ENCODE results near the gene CYB561A3.

The CYB561A3 gene

GRCh38 chr11:61368646-61369045 lies 7.0 kb upstream of the CYB561A3 start:
- DNase-seq: no peak

GRCh38 chr11:61367406-61367805 lies 5.7 kb upstream of the CYB561A3 start:
- DNase-seq: no peak

GRCh38 chr11:61364012-61364675 lies 2.5 kb upstream of the CYB561A3 start:
- DNase-seq: no peak

DNA sequence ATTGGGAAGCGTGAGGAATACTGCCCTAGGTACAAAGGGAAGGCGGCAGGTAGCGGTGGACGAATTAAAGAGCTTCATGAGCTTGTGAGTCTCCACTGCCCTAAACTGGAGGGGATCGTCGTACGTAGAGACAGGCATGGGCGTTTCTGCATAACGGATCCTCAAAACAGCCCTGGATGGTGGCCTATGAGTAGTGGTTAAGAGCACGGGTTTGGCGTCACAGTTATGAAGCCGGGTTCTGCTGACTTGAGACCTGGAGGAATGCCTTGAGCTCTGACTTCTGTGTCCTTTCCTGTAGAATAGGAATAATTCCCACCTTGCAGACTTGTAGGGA lies 827 bp upstream of the CYB561A3 start:
- no peak for DNase-seq

- DNase-seq: no peak
Measured at GRCh38 chr11:61361237-61361740, 393 bp downstream of the CYB561A3 start.

- DNase-seq: no peak
Measured at GRCh38 chr11:61359516-61359915, 2.2 kb downstream of the CYB561A3 start.

DNA sequence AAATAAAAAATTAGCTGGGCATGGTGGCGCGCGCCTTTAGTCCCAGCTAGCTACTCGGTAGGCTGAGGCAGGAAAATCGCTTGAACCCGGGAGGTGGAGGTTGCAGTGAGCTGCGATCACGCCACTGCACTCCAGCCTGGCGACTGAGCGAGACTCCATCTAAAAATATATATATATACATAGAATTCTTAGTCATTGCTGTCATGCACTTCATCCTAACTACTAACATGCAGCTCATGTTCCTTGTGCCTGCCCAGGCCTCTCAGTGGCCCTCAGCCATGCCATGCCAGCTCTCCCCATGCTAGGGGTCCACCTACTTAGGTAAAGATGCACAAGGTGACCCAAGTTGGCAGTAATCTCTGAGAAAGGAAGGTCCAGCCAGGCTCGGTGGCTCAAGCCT lies 3.1 kb downstream of the CYB561A3 start:
- DNase-seq: no peak

- no peak for DNase-seq
Measured at GRCh38 chr11:61357894-61358239, 3.8 kb downstream of the CYB561A3 start.

GRCh38 chr11:61357233-61357893 lies 4.3 kb downstream of the CYB561A3 start:
- no peak for DNase-seq

DNA sequence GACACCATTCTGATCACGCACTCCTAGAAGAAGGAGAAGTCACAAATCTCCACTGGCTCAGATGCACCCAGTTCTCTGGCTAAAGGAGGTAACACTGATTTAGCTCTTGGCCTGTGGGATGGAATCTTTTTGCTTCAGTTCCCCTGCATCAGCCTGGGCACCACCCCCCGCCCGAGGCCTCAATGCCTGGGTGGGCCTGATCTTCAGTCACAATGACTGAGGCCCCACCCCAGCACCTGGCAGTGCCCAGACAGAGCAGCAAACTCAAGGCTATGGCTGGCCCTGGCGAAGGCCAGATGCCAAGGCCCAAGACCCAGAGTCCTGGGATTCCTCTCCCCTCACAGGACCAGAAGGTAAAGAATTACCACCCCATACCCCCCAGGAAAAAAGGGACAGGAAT lies 5.0 kb downstream of the CYB561A3 start:
- DNase-seq: no peak

GRCh38 chr11:61354208-61354607 lies 7.5 kb downstream of the CYB561A3 start:
- no peak for DNase-seq

DNA sequence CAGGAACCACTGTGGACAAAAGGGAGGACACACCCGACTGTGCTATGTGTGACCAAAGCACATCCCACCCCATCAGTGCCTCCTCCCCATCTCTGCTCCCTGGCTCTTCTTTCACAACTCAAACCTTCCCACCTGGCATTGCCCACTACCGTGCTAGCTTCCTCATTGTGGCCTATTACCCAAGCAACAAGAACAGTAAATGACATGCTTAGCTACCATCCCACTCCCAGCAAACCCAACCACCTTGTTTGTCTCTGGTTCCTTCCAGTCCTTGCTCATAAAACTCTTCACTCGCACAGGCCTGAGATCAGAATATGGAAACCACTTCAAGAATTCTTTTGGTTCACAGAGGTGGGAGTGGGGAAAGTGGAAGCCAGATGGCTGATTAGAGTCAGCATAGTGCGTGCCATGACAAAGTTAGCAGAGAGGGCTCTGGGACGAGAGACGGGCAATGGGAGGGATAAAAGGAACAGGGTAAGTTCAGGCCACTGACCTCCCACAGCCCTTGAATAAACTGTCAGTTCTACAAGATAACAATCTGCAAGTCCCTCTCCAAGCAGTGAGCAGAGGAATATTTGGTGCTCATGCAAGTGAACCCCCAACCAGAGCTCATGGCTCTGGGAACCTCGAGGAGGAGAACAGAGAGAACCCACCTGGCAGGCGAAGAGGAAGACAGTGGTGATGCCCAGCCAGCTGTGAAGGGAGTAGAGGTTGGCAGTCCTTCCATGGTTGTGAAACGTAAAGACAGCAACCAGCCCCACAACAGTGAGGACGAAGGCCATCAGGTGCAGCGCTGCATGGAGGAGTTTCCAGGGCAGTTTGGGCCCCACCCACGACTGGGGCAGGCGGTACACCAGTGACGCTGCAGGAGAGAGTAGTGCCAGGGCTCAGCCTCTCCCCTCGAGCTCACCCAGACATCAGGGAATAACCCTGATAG lies 8.3 kb downstream of the CYB561A3 start:
- no peak for DNase-seq

GRCh38 chr11:61352038-61352437 lies 9.6 kb downstream of the CYB561A3 start:
- DNase-seq: no peak

DNA sequence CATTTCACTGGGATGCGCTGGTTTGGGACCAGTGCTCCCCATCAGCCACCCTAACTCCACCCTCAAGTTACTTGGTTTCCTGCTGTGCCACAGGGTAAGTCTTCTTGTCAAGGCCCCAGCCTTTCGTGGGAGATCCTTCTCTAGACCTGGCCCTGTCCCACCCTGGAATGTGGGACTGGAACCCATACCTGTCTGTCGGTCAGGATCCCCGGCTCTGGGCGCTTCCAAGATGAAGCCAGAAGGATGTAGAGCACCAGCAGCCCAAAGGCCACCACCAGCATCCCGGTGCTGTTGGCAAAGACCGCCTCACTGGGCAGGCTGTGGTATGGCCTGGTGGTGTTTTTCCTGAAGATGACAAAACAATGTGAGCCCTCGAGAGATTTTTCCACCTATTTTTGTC lies 10.9 kb downstream of the CYB561A3 start:
- no peak for DNase-seq

DNA sequence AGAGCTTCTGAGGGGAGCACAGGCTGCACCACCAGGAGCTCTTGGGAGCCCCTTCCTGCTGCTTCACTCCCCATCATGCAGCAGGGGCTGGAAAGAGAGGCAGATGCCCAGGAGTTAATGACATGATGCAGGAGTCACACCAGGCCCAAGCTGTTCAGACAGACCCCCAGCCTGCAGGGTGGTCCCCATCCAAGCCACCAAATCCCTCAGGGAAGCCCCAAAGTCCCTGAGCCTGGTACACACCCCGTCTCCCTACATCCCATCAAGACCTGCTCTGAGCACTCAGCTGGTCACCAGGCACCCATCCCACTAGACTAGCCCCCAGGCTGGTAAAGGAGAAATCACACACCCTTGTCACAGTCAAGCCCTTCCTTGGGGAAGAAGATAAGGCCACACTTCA lies 11.3 kb downstream of the CYB561A3 start:
- no peak for DNase-seq

GRCh38 chr11:61349916-61350315 lies 11.8 kb downstream of the CYB561A3 start:
- no peak for DNase-seq

DNA sequence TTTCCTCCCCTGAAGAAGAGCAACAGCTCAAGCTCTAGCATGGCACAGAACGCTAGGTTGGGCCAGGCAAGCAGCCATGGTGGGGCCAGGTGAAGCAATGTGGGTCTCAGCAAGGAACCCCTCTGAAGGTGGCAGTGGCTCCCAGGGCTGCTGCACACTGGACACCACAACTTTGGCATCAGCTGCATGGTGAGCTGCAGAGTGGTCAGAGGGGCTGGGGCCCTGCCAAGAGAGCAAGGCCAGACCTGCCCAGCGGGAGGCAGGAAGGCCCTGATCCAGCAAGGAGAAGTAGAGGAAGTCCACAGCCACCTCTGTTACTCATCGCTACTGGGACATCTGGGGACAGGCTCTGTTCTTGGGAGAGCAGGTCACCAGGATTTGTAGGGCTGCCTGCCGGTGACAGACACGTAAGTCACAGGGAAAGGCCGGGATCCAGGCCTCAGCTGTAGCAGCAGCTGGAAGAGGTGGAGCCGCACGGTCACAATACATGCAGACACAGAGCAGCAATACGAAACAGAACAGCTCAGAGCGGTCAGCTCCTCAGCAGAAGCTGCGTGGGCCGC lies 12.4 kb downstream of the CYB561A3 start:
- DNase-seq: no peak

GRCh38 chr11:61347916-61348461 lies 13.7 kb downstream of the CYB561A3 start:
- no peak for DNase-seq

DNA sequence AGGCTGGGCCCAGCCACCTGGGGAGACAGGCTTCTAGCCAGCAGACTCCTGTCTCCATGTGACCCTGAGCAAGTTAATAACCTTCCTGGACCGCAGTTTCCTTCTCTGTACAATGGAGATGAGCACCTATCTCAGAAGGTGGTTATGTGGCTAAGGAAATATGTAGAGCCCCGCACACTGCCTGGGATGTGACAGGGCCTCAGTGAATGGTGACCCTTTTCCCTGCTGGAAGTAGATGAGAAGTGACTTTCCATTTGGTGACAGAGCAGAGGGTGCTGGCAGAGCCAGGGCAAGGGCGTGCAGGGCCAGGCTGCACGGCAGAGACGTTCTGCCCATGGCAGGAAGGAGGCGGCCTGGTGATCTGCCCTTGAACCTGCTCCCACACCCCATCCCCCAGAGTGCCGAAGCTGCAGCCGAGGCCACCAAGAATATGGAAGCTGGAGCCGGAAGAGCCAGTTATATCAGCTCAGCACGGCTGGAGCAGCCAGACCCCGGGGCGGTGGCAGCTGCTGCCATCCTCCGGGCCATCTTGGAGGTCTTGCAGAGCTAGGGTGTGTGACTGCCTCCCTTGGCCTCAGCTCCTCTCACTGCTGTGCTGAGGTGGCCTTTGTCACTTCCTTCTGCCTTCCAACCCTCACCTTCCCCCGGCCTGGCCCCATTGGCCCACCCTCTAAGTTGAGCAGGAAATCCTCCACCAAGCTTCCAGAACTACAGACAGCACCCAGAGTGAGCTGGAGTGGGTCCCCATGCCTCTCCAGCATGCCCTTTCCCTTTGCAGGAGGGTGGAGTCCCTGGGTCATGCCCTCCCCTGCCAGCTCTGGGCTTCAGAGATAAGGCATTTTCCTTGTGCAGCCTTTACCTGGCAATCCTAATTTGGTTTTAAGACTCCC lies 15.5 kb downstream of the CYB561A3 start:
- DNase-seq: no peak

- no peak for DNase-seq
Measured at GRCh38 chr11:61345170-61345610, 16.5 kb downstream of the CYB561A3 start.

DNA sequence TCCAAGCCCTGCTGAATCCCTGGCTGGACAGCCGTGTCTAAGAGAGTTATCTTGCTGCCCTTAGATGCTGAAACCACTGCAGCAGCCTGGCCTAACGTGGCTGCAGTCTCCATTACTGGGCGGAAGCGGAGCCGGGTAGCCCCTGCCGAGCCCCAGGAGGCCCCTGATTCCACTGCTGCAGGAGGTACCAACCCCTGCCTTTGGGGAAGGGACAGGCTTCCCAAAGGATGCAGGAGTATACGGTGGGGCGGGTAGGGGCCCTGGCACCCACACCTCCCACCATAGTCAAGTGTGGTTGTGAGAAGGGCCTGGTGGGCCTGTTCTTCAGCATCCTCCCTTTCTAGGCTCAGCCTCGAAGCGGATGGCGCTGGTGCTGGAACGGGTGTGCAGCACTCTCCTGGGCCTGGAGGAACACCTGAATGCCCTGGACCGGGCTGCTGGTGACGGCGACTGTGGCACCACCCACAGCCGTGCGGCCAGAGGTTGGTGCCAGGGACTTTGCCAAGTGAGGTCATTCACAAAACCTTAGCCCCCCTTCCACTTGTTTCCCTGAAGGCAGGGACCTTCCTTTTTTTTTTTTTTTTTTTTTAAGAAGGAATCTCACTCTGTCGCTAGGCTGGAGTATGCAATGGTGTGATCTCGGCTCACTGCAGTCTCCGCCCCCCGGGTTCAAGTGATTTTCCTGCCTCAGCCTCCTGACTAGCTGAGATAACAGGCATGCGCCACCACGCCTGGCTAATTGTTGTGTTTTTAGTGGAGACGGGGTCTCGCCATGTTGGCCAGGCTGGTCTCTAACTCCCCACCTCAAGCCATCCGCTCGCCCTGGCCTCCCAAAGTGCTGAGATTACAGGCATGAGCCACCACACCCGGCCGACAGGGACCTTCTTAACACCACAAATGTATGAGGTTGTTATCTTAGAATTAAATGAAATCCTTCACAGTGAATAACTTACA lies 17.6 kb downstream of the CYB561A3 start:
- no peak for DNase-seq

Measured in activated CD4-positive, alpha-beta T cell treated with anti-CD3 and anti-CD28 coated beads for 1 hour (primary cell).